Measurements from ENCODE around the gene SPDYE17. TPM values are rescaled to one million over a fixed set of nuclear protein-coding genes. Genes with fewer than 3 reads are reported as not detected.
"Not testable (repeated sequence)": the region's sequence is repeated elsewhere in the genome, so short reads cannot be mapped to it uniquely, and the experiment has no call there.

Gene SPDYE17
- total RNA-seq, result not detected in 2 replicates

GRCh38 chr7:77032261-77032660, at the start of gene SPDYE17:
SPDYE17 (minus strand) TSS chr7:77032361; CDS start chr7:77030570, 1,791 bp downstream.
- H3K4me3 Mint-ChIP-seq (ENCODE audit: low read depth); H3K4me1 Mint-ChIP-seq (ENCODE audit: low read depth); H3K9me3 Mint-ChIP-seq; intact Hi-C loops (cut with micrococcal nuclease); H3K36me3 Mint-ChIP-seq (ENCODE audit: low read depth); DNase-seq (ENCODE audit: low spot score); H3K27me3 Mint-ChIP-seq (ENCODE audit: low read depth); H3K27ac Mint-ChIP-seq: not testable (repeated sequence)

- H3K36me3 Mint-ChIP-seq (ENCODE audit: low read depth); H3K27me3 Mint-ChIP-seq (ENCODE audit: low read depth): not testable (repeated sequence)
These were observed 48.1 kb upstream of the SPDYE17 start for GRCh38 chr7:77080236-77080635.

GRCh38 chr7:77079624-77080023, 47.5 kb upstream of the SPDYE17 start:
- H3K4me1 Mint-ChIP-seq (ENCODE audit: low read depth); DNase-seq (ENCODE audit: low spot score); H3K27ac Mint-ChIP-seq; H3K27me3 Mint-ChIP-seq (ENCODE audit: low read depth); H3K36me3 Mint-ChIP-seq (ENCODE audit: low read depth); H3K9me3 Mint-ChIP-seq; intact Hi-C loops (cut with micrococcal nuclease); H3K4me3 Mint-ChIP-seq (ENCODE audit: low read depth): not testable (repeated sequence)

More at GRCh38 chr7:77080236-77080635, 48.1 kb upstream of the SPDYE17 start:
- H3K9me3 Mint-ChIP-seq; H3K4me3 Mint-ChIP-seq (ENCODE audit: low read depth); intact Hi-C loops (cut with micrococcal nuclease); H3K4me1 Mint-ChIP-seq (ENCODE audit: low read depth); H3K27ac Mint-ChIP-seq; DNase-seq (ENCODE audit: low spot score): not testable (repeated sequence)

- DNase-seq (ENCODE audit: low spot score); H3K9me3 Mint-ChIP-seq; H3K4me1 Mint-ChIP-seq (ENCODE audit: low read depth); H3K4me3 Mint-ChIP-seq (ENCODE audit: low read depth); H3K27me3 Mint-ChIP-seq (ENCODE audit: low read depth); H3K27ac Mint-ChIP-seq; intact Hi-C loops (cut with micrococcal nuclease): not testable (repeated sequence)
- peaks cover 14% of the 10 kb centered on the region for H3K36me3 Mint-ChIP-seq (ENCODE audit: low read depth)
These were observed 47.0 kb upstream of the SPDYE17 start for GRCh38 chr7:77079112-77079511.

GRCh38 chr7:77077060-77077459, 44.9 kb upstream of the SPDYE17 start:
- intact Hi-C loops (cut with micrococcal nuclease); H3K4me3 Mint-ChIP-seq (ENCODE audit: low read depth); H3K9me3 Mint-ChIP-seq; DNase-seq (ENCODE audit: low spot score); H3K27me3 Mint-ChIP-seq (ENCODE audit: low read depth); H3K4me1 Mint-ChIP-seq (ENCODE audit: low read depth); H3K27ac Mint-ChIP-seq: not testable (repeated sequence)
- H3K36me3 Mint-ChIP-seq (ENCODE audit: low read depth), result peaks cover 15% of the 10 kb centered on the region

GRCh38 chr7:77074786-77075396, 42.7 kb upstream of the SPDYE17 start:
- intact Hi-C loops (cut with micrococcal nuclease); H3K27me3 Mint-ChIP-seq (ENCODE audit: low read depth); H3K4me1 Mint-ChIP-seq (ENCODE audit: low read depth); H3K9me3 Mint-ChIP-seq; H3K4me3 Mint-ChIP-seq (ENCODE audit: low read depth); H3K27ac Mint-ChIP-seq; DNase-seq (ENCODE audit: low spot score): not testable (repeated sequence)
- peaks cover 27% of the 10 kb centered on the region for H3K36me3 Mint-ChIP-seq (ENCODE audit: low read depth)

- DNase-seq (ENCODE audit: low spot score); intact Hi-C loops (cut with micrococcal nuclease); H3K27ac Mint-ChIP-seq; H3K9me3 Mint-ChIP-seq; H3K4me3 Mint-ChIP-seq (ENCODE audit: low read depth); H3K27me3 Mint-ChIP-seq (ENCODE audit: low read depth): not testable (repeated sequence)
- Mint-ChIP-seq H3K36me3 (ENCODE audit: low read depth) (peaks cover 28% of the 10 kb centered on the region), H3K4me1 (ENCODE audit: low read depth) (peaks cover 16% of the 10 kb centered on the region)
These were observed 38.9 kb upstream of the SPDYE17 start for GRCh38 chr7:77071108-77071507.

GRCh38 chr7:77065869-77066268, 33.7 kb upstream of the SPDYE17 start:
- H3K4me3 Mint-ChIP-seq (ENCODE audit: low read depth); H3K9me3 Mint-ChIP-seq; H3K27me3 Mint-ChIP-seq (ENCODE audit: low read depth); intact Hi-C loops (cut with micrococcal nuclease); H3K27ac Mint-ChIP-seq; DNase-seq (ENCODE audit: low spot score): not testable (repeated sequence)
- H3K4me1 Mint-ChIP-seq (ENCODE audit: low read depth), result peaks cover 16% of the 10 kb centered on the region
- H3K36me3 Mint-ChIP-seq (ENCODE audit: low read depth), result peaks cover 16% of the 10 kb centered on the region

GRCh38 chr7:77063732-77064131, 31.6 kb upstream of the SPDYE17 start:
- intact Hi-C loops (cut with micrococcal nuclease); H3K9me3 Mint-ChIP-seq; H3K36me3 Mint-ChIP-seq (ENCODE audit: low read depth); H3K27ac Mint-ChIP-seq; H3K27me3 Mint-ChIP-seq (ENCODE audit: low read depth); H3K4me3 Mint-ChIP-seq (ENCODE audit: low read depth); DNase-seq (ENCODE audit: low spot score): not testable (repeated sequence)
- H3K4me1 Mint-ChIP-seq (ENCODE audit: low read depth), result peaks cover 11% of the 10 kb centered on the region

GRCh38 chr7:77062557-77062956, 30.4 kb upstream of the SPDYE17 start, which contains the start of gene SPDYE18:
SPDYE18 (minus strand) TSS chr7:77062558; CDS start chr7:77060512, 2,046 bp downstream.
- H3K4me3 Mint-ChIP-seq (ENCODE audit: low read depth); H3K27me3 Mint-ChIP-seq (ENCODE audit: low read depth); H3K27ac Mint-ChIP-seq; H3K9me3 Mint-ChIP-seq; H3K36me3 Mint-ChIP-seq (ENCODE audit: low read depth); intact Hi-C loops (cut with micrococcal nuclease); DNase-seq (ENCODE audit: low spot score); H3K4me1 Mint-ChIP-seq (ENCODE audit: low read depth): not testable (repeated sequence)

GRCh38 chr7:77026349-77026748, 5.8 kb downstream of the SPDYE17 start:
- H3K27me3 Mint-ChIP-seq (ENCODE audit: low read depth); H3K9me3 Mint-ChIP-seq; intact Hi-C loops (cut with micrococcal nuclease); H3K36me3 Mint-ChIP-seq (ENCODE audit: low read depth); H3K4me1 Mint-ChIP-seq (ENCODE audit: low read depth); H3K27ac Mint-ChIP-seq; H3K4me3 Mint-ChIP-seq (ENCODE audit: low read depth); DNase-seq (ENCODE audit: low spot score): not testable (repeated sequence)

- H3K4me3 Mint-ChIP-seq (ENCODE audit: low read depth); H3K9me3 Mint-ChIP-seq; intact Hi-C loops (cut with micrococcal nuclease); H3K4me1 Mint-ChIP-seq (ENCODE audit: low read depth); H3K36me3 Mint-ChIP-seq (ENCODE audit: low read depth); DNase-seq (ENCODE audit: low spot score); H3K27ac Mint-ChIP-seq; H3K27me3 Mint-ChIP-seq (ENCODE audit: low read depth): not testable (repeated sequence)
These were observed 22.0 kb downstream of the SPDYE17 start for GRCh38 chr7:77010074-77010680.

GRCh38 chr7:77008000-77008399, 24.2 kb downstream of the SPDYE17 start:
- intact Hi-C loops (cut with micrococcal nuclease); H3K36me3 Mint-ChIP-seq (ENCODE audit: low read depth); H3K27ac Mint-ChIP-seq; H3K4me1 Mint-ChIP-seq (ENCODE audit: low read depth); H3K9me3 Mint-ChIP-seq; H3K4me3 Mint-ChIP-seq (ENCODE audit: low read depth); H3K27me3 Mint-ChIP-seq (ENCODE audit: low read depth); DNase-seq (ENCODE audit: low spot score): not testable (repeated sequence)

Measured in activated T-helper 2 cell treated with anti-CD3 and anti-CD28 coated beads, Interferon-gamma antibody, Interleukin-2, Interleukin-4, amounts not matched to agents 10 μg/mL and 5 μg/mL and 100 μg/mL, durations not matched to agents 14 hours and 24 hours and 36 hours (primary cell).